Measurements from ENCODE around the gene STAB2.

Gene STAB2

GRCh38 chr12:103586791-103587370 lies at the start of gene STAB2:
STAB2 (plus strand) TSS chr12:103587273; CDS start chr12:103587477, 204 bp downstream.
- DNase-seq = no peak

- DNase-seq = no peak
These were observed 48.7 kb upstream of the STAB2 start for GRCh38 chr12:103538397-103538796.

GRCh38 chr12:103540319-103540718 lies 46.8 kb upstream of the STAB2 start:
- no peak for DNase-seq

- DNase-seq = no peak
These were observed 45.0 kb upstream of the STAB2 start for GRCh38 chr12:103542078-103542477.

- DNase-seq = no peak
These were observed 40.1 kb upstream of the STAB2 start for GRCh38 chr12:103546959-103547358.

- no peak for DNase-seq
These were observed 39.7 kb upstream of the STAB2 start for GRCh38 chr12:103547376-103547775.

- no peak for DNase-seq
These were observed 39.1 kb upstream of the STAB2 start for GRCh38 chr12:103547929-103548328.

GRCh38 chr12:103548622-103549601 lies 38.2 kb upstream of the STAB2 start:
- peak; percentile 1 to 12 for DNase-seq

GRCh38 chr12:103556890-103557627 lies 30.0 kb upstream of the STAB2 start:
- no peak for DNase-seq

GRCh38 chr12:103557628-103558010 lies 29.5 kb upstream of the STAB2 start:
- DNase-seq = no peak

GRCh38 chr12:103558879-103559278 lies 28.2 kb upstream of the STAB2 start:
- no peak for DNase-seq

- no peak for DNase-seq
These were observed 26.4 kb upstream of the STAB2 start for GRCh38 chr12:103560604-103561101.

- DNase-seq = no peak
These were observed 25.9 kb upstream of the STAB2 start for GRCh38 chr12:103561174-103561573.

- DNase-seq = no peak
These were observed 20.7 kb upstream of the STAB2 start for GRCh38 chr12:103566398-103566797.

GRCh38 chr12:103569278-103569677 lies 17.8 kb upstream of the STAB2 start:
- no peak for DNase-seq

- no peak for DNase-seq
These were observed 15.8 kb upstream of the STAB2 start for GRCh38 chr12:103571286-103571685.

- DNase-seq = no peak
These were observed 14.6 kb upstream of the STAB2 start for GRCh38 chr12:103572312-103573045.

GRCh38 chr12:103573185-103573584 lies 13.9 kb upstream of the STAB2 start:
- DNase-seq = no peak

- no peak for DNase-seq
These were observed 8.1 kb upstream of the STAB2 start for GRCh38 chr12:103578926-103579325.

GRCh38 chr12:103580026-103580425 lies 7.0 kb upstream of the STAB2 start:
- no peak for DNase-seq

- no peak for DNase-seq
These were observed 4.1 kb upstream of the STAB2 start for GRCh38 chr12:103583008-103583407.

GRCh38 chr12:103586132-103586531 lies 941 bp upstream of the STAB2 start:
- DNase-seq = no peak

- DNase-seq = no peak
These were observed 1.6 kb downstream of the STAB2 start for GRCh38 chr12:103588680-103589079.
